LNCAP (cell line): ENCODE results near the gene KCNC3.

ENCODE experiments used
- CTCF ChIP-seq: fragments of 450-650 bp; IDR thresholded peaks from 2 replicates; pipeline ENCODE4 v1.5.1; 2017; ENCODE audit warnings: mild to moderate bottlenecking

Gene KCNC3

GRCh38 chr19:50312967-50313811 is 16.0 kb downstream of the KCNC3 start:
- TF ChIP-seq CTCF, result no peak

- no peak for TF ChIP-seq CTCF
Observed at GRCh38 chr19:50311723-50312635, 17.2 kb downstream of the KCNC3 start.

- no peak for TF ChIP-seq CTCF
Observed at GRCh38 chr19:50310759-50311465, 18.3 kb downstream of the KCNC3 start.

DNA sequence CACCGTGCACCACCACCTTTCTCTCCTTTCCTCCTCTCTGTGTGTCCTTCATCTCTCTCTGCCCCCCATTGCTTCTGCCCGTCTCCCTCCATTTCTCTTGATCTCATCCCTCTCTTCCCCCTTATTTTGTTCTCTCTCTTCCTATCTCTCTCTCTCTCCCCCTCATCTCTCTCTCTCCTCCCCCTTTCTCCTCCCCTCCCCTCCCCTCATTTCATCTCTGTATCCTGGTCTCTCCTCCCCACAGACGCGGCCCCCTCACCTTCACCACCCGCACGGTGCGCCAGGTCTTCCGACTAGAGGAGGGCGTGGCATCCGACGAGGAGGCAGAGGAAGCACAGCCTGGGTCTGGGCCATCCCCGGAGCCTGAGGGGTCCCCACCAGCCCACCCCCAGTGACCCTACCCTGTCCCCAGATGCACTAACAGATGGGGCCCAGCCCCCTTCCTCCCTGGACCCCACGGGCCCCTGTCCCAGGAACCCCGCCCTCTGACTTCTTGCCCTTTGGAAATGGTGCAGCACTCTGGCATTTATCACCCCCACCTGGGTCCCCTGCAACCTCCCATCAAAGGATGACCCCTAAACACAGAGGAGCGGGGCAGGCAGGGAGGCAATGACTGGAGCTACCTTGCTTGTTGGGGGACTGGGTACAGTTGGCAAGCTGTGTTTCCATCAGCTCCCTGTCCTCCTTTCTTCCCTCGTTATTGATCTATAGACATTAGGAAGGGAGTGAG is 19.6 kb downstream of the KCNC3 start:
- no peak for TF ChIP-seq CTCF

DNA sequence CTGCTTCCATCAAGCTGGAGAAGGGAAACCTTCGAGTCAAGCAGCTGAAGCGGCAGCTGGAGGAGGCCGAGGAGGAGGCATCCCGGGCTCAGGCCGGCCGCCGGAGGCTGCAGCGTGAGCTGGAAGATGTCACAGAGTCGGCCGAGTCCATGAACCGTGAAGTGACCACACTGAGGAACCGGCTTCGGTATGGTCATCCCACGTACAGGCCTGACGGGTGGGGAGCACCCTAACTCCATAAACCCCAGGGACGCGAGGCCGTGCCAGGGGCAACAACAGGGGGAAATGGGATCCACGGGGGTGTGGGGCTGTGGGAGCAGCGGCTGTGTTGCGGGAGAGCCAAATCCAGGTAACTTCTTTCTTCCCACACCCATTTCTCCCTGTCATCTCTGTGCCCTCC is 20.2 kb downstream of the KCNC3 start:
- no peak for TF ChIP-seq CTCF

DNA sequence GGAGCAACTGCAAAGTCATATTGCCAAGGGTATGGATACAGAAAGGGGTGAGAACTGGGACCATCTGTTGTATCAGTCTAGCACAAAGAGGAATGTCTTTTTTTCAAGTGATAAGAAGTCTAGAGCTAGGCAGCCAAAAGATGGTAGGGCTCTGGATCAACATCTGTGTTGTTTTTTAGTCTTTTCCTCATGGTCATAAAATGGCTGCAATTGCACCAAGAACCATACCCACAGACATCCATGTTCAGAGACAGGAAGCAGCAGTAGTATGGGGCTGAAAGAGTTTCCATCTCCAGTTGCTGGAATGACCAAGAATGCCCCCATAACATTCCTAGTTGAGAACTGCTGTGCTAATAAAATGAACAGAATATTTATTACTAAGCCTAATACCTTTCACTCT is 25.6 kb downstream of the KCNC3 start:
- TF ChIP-seq CTCF, result no peak

GRCh38 chr19:50301607-50301971 is 27.6 kb downstream of the KCNC3 start:
- no peak for TF ChIP-seq CTCF
